ENCODE data around the gene ARHGAP28.

ARHGAP28 gene, protein sequence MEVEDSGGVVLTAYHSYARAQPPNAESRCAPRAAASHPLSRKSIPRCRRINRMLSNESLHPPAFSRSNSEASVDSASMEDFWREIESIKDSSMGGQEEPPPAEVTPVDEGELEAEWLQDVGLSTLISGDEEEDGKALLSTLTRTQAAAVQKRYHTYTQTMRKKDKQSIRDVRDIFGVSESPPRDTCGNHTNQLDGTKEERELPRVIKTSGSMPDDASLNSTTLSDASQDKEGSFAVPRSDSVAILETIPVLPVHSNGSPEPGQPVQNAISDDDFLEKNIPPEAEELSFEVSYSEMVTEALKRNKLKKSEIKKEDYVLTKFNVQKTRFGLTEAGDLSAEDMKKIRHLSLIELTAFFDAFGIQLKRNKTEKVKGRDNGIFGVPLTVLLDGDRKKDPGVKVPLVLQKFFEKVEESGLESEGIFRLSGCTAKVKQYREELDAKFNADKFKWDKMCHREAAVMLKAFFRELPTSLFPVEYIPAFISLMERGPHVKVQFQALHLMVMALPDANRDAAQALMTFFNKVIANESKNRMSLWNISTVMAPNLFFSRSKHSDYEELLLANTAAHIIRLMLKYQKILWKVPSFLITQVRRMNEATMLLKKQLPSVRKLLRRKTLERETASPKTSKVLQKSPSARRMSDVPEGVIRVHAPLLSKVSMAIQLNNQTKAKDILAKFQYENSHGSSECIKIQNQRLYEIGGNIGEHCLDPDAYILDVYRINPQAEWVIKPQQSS

GRCh38 chr18:6729247-6730091 is at the start of gene ARHGAP28:
Gene ARHGAP28 (plus strand): TSS chr18:6729716. CDS start chr18:6729822, 106 bp downstream.
- peak in 2 of 3 donors; percentile 0 to 34 for DNase-seq

GRCh38 chr18:6681331-6681875 is 48.1 kb upstream of the ARHGAP28 start:
- no peak for DNase-seq

DNA sequence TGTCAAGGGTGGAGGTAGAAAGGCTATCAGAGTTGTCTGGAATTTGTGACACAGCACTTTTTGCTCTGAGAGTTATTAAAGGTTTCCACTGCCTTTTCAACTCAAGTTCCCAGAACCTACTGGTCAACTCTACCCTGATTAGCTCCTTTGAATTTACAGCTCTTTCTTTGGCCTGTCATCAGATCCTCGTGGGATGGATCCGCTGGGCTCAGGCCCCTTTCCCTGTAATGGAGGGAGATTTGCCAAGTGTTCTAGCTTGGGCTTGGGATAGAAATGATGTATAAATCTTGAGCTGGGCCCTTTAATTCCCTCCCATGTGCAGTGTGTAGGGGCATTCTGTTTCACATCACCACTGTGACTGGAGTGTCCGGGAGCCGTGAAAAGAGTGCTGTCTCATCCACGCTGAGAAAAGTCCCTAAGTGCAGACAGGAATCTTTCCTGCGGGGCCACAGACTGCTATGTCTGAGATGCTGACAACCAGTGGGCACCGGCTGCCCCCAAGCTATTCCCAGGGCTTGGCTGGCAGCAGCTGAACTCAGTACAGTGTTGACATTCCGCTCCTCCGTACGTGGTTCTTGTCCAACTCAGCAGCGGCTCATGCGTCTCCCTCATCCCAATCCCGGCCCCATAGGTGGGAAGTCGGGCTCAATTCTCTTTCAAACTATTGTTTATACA is 46.9 kb upstream of the ARHGAP28 start:
- DNase-seq = no peak

GRCh38 chr18:6683112-6683876 is 46.2 kb upstream of the ARHGAP28 start:
- no peak for DNase-seq

DNA sequence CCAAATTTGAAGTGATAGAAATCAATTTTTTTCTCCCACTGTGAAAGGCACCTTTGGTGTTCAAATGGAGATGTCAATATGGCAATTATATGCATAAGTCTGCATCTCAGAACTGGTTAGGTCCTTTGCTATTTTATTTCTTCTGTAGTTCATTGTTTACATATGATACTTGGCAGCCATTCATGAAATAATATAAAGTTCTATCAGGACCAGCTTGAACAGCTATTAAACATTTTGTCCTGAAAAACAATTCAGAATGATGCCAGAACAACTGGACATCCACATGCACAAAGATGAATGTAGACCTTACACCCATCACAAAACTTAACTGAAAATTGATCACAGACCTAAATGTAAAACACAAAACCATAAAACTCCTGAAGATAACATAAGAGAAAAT is 41.8 kb upstream of the ARHGAP28 start:
- DNase-seq = no peak

GRCh38 chr18:6708890-6709289 is 20.6 kb upstream of the ARHGAP28 start:
- no peak for DNase-seq

DNA sequence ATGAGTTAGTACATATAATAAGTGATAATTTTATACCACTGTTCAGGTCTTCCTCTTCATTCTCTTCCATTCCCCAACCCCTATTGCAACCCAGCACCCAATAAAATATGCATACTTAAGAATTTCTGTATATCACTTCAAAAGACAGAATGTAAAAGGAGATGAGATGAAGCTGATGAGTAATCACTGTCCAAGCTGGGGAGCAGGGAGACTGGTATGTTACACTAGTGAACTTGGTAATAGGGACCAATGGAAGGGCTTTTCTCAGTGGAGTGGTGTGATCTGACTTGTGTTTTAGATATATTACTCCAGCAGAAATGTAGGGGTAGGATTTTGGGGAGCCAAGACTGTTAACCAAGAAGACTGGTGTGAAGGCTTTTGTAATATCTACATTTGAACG is 18.0 kb upstream of the ARHGAP28 start:
- DNase-seq = no peak

DNA sequence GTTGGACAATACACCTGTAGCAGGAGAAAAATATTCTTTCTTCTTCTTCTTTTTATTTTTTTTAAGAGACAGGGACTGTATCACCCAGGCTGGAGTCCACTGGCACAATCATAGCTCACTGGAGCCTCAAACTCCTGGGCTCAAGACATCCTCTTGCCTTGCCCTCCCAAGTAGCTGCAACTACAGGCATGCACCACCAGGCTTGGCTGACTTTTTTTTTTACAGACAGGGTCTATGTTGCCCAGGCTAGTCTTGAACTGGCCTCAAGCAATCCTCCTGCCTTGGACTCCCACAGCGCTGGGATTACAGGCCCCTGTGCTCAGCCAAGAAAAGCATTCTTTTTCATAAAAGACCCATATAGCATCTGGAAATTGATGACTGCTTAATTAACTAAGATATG is 17.1 kb upstream of the ARHGAP28 start:
- DNase-seq = no peak

GRCh38 chr18:6714010-6714409 is 15.5 kb upstream of the ARHGAP28 start:
- DNase-seq = no peak

- DNase-seq = no peak
These were observed 11.2 kb upstream of the ARHGAP28 start for GRCh38 chr18:6718267-6718666.

GRCh38 chr18:6719098-6719846 is 10.2 kb upstream of the ARHGAP28 start:
- no peak for DNase-seq

DNA sequence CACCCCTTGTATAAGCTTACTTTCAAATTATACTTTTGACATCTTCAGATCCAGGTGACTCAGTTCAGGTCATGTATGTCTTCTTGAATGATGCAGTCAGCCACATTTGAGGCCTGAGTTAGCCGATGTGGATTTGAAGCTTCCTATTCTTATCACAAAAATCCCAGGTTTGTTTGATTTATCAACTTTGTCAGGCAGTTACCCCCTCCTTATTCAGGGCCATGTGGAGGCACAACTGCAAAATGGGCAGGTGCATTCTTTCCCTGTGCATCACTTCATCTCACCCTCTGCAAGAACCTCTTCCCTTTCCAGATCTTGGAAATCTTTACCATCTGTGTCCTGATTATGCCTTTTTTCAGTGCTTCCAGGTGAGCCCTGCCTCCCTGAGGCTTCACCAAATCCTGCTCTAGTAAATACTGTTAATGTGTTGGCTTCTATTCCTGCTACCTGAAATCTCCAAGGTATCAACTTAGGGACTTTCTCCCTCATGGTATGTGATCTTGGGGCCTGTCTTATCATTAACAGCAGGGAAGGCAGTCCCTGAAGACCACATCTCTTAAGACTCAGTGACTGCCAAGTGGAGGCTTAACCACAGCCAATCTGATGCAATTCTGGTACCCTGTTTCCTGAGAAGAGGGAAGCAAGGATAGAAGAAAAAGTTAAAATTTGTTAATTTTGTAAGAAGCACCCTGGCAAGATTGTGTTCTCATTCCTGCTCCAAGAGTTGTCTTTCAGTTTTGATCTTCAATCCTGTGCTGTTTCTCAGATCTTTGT is 9.4 kb upstream of the ARHGAP28 start:
- DNase-seq = no peak

- no peak for DNase-seq
These were observed 7.8 kb upstream of the ARHGAP28 start for GRCh38 chr18:6721755-6722154.

DNA sequence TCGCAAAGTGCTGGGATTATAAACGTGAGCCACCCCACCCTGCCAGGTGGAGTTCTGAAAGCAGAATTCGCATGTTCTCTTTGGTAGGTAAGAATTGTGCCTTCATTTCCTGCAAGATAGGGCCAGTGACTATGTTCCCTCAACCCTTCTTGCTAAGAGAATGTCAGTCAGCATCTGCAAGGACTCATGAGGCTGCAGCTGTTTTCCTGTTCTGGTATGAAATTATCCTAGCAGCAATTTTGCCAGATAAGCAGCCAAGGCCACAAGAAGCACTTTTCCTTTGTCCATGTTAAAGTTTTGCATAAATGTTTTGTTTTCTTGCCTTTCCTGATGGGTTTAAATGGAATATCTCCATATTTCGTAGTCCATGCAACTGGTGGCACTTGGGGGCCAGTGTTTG is 6.8 kb upstream of the ARHGAP28 start:
- no peak for DNase-seq

- no peak for DNase-seq
These were observed 5.2 kb upstream of the ARHGAP28 start for GRCh38 chr18:6724331-6724730.

DNA sequence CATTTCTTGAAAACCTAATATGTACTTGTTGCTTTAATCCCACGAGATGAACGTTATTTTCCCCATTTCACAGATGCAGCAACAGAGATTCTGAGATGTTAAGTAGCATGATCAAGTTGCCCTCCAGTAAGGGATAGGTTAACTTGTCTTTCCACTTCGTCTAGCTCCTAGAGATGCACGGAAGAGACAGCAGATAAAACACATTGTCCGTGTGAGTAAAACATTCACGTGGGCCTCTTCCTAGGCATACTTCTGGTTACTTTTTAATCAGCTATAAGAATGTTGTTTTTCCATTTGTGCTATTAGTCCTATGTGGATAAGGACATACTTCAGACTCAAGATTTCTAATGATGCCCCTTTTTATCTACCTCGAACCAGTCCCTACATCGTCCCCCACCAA is 1.2 kb upstream of the ARHGAP28 start:
- no peak for DNase-seq

DNA sequence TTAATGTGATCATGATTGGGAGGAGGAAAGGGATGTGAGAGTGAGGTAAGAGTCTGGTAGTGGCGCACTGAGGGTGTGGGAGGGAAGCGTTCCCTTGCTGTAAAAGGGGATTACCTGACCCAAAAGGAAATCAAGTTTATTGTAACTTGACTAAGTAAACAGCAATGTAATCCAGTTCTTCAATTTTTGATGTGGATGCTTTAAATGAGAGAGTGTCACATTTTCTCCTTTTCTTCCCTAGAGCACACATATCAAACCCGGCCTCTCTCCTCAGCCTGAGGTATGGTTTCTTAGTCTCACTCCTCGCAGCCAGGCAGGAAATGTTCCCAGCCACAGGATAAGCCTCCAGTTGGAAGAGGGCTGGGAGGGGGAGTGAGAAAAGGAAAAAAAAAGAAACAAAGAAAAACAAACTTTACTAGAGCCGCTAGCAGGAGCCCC is 688 bp upstream of the ARHGAP28 start:
- no peak for DNase-seq

DNA sequence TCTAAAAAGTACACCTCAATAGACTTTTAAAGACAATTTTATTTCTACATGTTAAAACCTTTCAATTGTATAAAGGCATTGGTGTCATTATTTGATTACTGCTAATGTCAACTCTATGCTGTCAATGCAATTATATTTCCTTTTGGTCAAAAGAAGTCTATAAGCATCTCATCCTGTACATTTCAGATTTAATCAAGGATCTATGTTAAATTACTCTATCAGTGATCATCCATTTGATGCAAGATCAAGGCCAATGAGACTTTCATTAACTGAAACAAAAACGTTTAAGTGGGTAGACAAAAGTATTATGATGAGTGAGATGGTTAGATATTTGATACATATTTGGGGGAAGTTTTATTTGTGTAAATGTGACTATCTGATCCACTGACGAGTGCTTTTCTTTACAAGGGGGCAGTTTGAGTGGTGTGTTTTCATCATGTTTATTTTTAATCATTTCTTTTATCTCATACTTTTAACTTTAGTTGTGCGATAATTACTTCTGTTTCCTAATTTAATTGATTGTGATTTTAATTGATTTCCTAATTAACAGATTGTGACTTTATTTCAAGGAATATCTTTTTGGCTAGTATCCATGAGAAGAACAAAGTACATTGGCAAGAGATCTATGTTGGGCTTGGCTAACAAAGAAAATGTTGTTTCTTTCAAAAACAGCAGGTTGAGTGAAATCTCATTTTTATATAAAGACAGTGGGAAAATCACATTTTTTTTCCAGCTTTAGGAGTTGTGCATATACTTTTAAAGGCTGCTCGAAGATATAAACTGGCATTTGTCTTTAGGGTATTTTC is 1.1 kb downstream of the ARHGAP28 start:
- no peak for DNase-seq

GRCh38 chr18:6731222-6731596 is 1.7 kb downstream of the ARHGAP28 start:
- no peak for DNase-seq
